ENCODE results near the gene CRADD. TPM values are rescaled to one million over a fixed set of nuclear protein-coding genes. Genes with fewer than 3 reads are reported as not detected.
"Not testable (repeated sequence)": the region's sequence is repeated elsewhere in the genome, so short reads cannot be mapped to it uniquely, and the experiment has no call there.

The CRADD gene
- total RNA-seq, 2 experiments from 2014 or later: 10.1 to 11.8 TPM

DNA sequence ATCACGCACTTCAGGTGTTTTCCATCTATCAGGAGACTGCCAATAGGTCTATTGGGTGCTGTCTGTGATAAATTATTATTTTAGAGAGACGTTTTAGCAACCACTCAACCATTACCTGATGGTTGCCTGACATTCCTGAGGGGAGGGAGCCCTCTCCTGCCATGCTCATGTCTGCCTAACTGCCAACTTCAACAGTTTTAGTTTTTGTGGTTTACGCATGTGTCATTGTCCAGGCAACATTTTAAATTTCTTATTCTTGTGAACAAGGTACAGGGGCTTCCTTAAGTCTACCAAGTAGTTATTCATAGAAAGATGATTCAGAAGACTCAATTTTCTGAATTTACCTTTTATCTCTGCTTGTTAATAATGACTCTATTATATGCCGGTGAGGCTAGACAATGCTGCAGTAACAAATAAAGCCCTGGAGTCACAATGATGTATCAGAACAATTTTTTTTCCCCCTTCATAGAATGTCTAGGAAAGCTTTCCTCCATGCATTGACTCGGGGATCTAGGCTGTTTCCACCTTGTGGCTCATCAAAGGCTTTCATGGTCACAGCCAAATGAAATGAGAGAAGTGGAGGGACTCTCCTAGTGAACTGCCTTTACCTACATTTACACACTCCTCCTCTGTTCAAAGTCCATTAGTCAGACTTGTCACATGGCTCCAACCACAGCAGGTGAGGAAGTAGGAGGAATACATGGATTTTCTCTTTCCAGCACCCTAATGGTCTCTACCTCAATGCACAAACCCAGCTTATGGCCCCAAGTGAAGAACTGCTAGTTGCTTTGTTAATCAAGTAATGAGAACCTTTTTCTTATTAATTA, 225.8 kb downstream of the CRADD start:
- CTCF ChIA-PET: no interaction called here
- POLR2A ChIA-PET: no interaction called here

DNA sequence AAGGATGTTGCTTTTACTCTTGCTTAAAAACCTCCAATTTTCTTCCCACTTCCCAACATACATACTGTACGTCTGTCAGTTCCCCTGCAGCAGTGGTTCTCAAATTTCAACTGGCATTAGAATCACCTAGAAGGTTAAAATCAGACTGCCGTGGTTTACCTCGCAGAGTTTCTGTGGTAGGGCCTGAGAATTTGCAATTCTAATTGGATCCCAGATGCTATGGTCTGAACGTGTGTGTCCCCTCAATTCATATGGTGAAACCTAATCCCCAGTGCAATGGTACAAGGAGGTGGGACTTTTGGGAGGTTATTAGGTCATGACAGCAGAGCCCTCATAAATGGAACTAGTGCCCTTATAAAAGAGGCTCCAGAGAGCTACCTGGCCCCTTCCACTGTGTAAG, 226.9 kb downstream of the CRADD start:
- POLR2A ChIA-PET: no interaction called here
- CTCF ChIA-PET: no interaction called here

DNA sequence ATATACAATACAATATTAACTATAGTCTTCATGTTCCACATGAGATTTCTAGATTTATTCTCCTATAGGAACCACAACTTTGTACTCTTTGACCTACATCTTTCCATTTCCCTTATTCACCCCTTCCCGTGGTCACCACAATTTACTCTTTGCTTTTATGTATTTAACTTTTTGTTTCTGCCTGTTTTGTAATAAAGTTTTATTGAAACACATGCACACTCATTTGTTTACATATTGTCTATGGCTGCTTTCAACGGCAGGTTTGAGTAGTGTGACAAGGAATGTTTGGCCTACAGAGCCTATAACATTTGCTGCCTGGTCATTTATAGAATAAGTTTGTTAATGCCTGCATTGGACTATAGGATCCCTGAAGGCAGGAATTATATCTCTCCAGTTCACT, 231.1 kb downstream of the CRADD start:
- POLR2A ChIA-PET: no interaction called here
- CTCF ChIA-PET: no interaction called here

DNA sequence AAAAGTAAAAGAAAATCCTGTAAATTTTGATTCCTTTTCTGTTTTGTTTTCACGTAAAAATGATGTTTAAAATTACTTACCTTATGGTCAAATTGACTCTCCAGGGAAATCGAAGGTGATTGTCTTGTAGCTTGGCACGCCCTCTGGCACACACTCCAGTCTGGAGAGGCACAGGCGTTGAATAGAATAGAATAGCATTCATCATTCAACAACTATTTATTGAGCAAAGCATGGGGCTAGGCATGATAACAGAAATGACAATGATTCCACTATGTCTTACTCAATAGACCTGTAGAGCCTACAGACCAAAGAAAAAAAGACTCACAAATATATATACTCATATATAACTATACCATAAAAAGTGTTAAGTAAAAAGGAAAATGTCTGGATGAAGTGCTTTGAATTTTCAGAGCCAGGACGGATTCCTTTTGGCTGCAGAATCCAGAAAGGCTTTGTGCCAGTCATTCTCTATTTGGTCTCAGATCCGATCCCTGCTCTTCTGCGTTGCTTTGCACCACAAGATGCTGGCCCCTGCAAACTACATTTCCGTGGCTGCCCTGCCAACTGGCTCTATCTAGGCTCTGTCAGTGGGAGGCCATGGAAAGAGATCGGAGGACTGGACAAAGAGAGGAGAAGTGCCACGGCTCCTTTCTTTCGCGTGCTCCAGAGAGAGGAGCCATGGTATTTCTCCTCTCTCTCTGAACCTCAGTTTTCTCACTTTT, 231.8 kb downstream of the CRADD start:
- ChIA-PET POLR2A (no interaction called here), CTCF (no interaction called here)

DNA sequence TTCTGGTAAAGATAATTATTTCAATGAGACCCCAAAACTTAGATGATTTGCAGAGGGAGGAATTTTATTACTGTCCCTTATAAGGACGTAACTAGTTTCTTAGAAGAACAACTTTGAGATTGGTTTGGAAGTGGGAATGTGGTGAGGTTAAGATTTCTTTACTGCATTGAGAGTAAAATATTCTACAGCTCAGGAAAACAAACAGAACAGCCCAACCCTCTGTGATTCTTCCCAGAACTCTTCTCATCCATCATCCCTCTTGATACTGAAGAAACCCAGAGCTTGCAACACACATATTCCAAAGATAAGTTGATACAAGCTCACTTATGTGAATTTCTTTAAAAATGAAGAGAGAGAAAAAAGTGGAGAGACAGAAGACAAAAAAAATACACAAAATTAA, 234.2 kb downstream of the CRADD start:
- ChIA-PET POLR2A (no interaction called here), CTCF (interaction anchor here (0.6 kb wide), 1 partner anchor 142 kb away, joined by 4 read pairs; no protein-coding TSS in a partner anchor)

DNA sequence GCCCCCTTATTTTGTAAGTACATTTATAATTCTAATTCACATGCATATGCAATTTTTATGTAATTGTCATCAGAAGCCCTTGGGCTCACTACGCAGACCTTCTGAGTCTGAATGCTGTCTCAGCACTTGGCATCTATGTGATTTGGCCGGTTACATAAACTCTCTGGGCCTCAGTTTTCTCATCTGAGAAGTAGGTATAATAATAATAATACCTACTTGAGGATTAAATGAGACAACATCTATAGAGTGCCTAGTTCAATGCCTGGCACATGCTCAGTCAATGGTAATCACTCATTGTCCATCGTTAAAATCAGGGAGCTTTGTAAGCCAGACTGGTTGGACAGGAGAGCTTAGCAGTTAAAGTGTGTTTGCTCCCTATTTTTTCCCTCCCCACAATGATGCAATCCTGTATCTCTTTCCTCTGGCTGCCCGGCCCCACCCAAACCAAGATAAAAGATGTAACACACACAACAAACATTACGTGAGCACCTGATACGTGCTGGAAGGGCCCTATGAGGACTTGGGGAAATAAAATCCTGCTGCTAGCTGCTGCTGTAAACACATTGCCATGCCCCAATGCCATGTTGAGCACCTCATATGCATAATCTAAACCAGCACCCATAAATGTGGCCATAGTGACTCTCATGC, 235.0 kb downstream of the CRADD start:
- ChIA-PET CTCF (interaction anchor here (0.6 kb wide), 1 partner anchor 143 kb away, joined by 4 read pairs; no protein-coding TSS in a partner anchor), POLR2A (no interaction called here)

DNA sequence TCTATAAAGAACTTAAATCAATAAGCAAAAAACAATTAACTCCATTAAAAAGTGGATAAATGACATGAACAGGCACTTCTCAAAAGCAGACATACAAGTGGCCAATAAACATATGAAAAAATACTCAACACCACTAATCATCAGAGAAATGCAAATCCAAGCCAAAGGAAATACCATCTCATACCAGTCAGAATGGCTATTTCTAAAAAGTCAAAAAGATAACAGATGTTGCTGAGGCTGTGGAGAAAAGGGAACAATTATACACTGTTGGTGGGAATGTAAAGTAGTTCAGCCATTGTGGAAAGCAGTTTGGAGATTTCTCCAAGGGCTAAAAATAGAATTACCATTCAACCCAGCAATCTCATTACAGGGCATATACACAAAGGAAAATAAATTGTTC, 236.7 kb downstream of the CRADD start:
- POLR2A ChIA-PET: no interaction called here

DNA sequence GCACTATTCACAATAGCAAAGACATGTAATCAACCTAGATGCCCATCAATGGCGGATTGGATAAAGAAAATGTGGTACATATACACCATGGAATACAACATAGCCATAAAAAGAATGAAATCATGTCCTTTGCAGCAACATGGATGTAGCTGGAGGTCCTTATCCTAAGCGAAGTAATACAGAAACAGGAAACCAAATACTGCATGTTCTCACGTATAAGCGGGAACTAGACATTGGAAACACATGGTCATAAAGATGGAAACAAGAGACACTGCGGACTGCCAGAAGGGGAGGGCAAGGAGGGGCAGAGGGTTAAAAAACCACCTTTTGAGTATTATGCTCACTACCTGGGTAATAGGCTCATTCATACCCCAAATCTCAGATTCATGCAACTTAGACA, 237.1 kb downstream of the CRADD start:
- ChIA-PET CTCF (no interaction called here), POLR2A (no interaction called here)

More for the DNA sequence above, 236.7 kb downstream of the CRADD start:
- CTCF ChIA-PET: no interaction called here

DNA sequence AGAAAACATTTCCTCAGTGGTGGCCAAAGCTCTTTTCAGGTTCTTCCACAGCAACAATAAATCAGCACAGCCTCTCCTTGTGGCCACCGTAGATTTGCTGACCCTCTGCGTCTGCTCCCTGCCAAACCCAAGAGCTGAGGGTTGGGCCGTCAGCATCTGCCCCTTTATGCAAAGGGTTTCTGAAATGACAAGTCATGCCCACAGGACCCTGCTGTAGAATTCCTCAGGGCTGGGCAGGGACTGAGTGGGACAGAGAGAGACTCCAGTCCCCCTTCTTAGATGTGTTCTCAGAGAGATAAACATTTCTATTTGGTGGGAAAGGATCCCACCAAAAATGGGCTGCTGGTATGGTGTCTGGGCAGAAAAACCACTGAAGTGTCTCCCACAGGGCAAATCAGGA, 238.2 kb downstream of the CRADD start:
- POLR2A ChIA-PET: no interaction called here
- CTCF ChIA-PET: no interaction called here

DNA sequence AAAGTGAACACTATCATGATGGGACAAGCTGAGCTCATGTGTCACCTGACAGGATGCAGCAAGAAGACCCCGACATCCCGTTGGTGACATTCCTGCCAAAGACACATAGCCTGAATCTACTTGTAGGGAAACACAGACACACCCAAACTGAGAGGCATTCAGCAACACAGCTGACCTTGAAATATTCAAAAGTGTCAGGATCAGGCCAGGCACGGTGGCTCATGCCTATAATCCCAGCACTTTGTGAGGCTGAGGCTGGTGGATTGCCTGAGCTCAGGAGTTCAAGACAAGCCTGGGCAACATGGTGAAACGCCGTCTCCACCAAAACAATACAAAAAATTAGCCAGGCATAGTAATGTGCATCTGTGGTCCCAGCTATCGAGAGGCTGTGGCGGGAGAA, 239.2 kb downstream of the CRADD start:
- ChIA-PET POLR2A (no interaction called here), CTCF (no interaction called here)

DNA sequence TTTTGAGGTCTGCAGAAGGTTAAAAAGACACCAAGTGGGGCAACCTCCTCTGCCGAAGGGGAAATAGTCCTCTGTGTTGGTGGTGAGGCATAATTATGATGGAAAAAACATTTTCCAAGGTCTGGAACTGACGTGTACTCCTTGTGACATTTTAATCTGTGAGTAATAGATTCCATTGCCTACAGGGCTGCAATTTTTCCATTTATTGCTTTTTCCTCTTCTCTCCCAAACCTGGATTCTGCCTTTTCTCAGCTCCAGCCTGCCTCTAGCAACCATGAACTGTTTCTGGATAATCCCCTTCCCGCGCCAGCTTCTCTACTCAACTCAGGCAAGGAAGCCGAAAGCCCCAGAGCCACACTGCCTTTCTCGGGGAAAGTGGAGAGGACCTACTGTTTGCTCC, 241.1 kb downstream of the CRADD start:
- POLR2A ChIA-PET: no interaction called here
- CTCF ChIA-PET: no interaction called here

DNA sequence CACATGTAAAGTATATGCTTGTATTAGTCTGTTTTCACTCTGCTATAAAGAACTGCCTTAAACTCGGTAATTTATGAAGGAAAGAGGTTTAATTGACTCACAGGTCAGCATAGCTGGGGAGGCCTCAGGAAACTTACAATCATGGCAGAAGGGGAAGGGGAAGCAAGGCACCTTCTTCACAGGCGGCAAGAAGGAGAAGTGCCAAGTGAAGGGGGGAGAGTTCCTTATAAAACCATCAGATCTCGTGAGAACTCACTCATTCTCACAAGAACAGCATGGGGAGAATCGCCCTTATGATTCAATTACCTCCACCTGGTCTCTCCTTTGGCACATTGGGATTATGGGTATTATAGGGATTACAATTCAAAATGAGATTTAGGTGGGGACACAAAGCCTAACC, 241.7 kb downstream of the CRADD start:
- ChIA-PET POLR2A (interaction anchor here (0.6 kb wide), 1 partner anchor 9 kb away, joined by 3 read pairs; no protein-coding TSS in a partner anchor), CTCF (no interaction called here)

DNA sequence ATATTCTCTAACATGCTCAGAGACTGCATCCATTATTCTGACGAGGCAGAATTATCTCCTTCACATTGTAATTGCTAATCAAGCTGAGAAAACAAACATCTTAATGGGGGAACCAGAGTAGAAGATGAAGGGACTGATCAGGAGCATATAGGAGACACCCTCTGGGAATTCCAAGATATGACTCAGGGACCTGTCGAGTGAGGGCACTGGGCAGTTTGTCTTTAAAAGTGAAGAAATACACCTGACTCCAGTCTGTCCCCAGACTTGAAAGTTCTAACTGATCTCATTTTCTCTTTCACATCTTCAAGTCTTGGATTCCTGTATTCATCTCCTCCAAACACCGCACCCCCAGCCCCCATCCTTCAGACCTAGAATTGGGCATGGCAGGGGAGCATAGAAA, 244.3 kb downstream of the CRADD start:
- CTCF ChIA-PET: no interaction called here
- POLR2A ChIA-PET: no interaction called here

DNA sequence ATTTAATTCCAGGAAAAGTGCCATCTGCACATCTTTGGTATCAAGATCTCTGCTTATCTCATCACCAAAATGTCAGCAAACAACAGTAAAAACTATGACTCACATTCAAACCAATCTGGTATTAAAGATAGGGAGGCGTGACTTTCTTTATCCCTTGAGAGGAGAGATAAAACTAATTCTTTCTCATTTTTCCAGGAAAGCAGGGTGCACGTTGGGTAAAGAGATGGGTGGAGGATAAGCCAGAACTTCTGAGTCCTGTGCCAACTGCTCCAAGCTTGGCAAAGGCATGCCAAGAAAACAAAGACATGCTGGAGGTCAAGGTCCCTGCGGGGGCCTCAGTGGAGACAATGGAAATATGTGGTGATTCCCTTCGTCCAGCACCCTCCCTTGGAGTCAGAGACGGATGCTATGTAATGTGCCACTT, 245.4 kb downstream of the CRADD start:
- CTCF ChIA-PET: no interaction called here
- POLR2A ChIA-PET: no interaction called here

DNA sequence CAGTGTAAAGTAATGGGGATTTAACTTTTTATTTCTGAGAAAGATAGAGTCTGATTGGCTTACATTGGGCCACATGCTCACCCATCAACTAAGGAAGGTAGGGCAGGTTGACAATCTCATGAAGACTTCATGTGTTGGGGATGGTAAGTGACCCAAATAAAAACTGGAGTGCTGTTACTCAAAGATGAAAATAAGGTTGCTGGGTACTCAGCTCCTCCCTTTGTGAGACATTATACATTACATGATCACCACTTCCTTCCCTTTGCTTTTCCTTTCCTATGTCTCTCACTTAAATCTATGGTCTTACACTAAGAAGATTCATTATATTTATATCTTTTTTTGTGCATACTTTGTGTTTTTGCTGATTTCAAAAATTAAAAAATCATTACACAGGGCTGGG, 247.2 kb downstream of the CRADD start:
- ChIA-PET POLR2A (no interaction called here), CTCF (no interaction called here)

DNA sequence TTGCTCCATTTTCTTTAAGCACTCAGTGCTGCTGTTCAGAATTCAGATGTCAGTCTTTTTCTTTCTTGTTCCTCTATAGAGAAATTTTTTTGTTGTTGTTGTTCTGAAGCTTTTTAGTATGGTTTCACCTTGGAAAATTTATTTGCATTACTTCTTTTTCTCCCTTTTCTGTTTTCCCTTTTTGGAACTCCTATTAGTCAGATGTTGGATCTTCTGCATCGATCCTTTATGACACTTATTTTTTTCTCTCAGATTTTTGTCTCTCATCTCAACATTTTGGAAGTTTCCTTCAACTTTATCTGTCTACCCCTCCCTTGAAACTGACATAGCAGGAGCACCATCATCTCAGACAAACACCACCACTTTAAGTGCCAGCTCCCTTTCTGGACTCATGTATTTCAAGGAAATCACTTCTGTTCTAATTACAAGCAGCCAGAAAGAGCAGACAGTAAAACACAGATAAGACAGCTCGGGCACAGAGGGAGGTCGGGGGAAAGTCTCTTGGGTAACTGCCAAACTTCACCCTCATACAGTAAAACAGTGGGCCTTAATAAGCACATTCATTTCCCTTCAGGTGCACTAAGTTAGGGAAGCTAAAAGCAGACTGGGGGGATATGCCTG, 248.5 kb downstream of the CRADD start:
- ChIA-PET CTCF (no interaction called here), POLR2A (no interaction called here)

DNA sequence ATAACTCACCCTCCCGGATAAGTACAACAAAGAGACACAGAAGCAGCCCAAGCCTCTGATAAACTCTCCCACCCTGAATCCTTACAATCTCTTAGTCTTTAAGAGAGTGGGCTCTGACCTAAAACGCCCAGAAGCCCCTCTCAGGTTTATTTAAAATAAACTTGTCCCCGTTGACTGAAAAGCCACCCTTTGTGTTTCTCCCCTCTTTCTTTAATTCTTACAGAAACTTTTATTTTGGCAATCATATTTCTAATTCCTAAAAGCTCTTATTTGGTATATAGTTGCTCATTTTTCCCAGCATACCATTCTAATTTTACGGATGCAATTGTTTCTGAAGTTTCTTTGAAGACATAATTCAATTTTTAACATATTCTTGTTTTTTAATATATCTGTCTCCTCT, 249.1 kb downstream of the CRADD start:
- POLR2A ChIA-PET: interaction anchor here (0.6 kb wide), 1 partner anchor 273 kb away, joined by 3 read pairs; no protein-coding TSS in a partner anchor
- CTCF ChIA-PET: no interaction called here

DNA sequence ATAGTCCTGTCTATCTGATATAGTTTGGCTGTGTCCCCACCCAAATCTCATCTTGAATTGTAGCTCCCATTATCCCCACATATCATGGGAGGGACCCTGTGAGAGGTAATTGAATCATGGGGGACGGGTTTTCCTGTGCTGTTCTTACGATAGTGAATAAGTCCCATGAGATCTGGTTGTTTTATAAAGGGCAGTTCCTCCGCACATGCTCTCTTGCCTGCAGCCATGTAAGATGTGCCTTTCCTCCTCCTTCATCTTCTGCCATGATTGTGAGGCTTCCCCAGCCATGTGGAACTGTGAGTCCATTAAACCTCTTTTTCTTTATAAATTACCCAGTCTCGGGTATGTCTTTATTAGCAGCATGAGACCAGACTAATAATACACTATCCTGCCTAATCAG, 251.9 kb downstream of the CRADD start:
- CTCF ChIA-PET, POLR2A ChIA-PET: not testable (repeated sequence)

DNA sequence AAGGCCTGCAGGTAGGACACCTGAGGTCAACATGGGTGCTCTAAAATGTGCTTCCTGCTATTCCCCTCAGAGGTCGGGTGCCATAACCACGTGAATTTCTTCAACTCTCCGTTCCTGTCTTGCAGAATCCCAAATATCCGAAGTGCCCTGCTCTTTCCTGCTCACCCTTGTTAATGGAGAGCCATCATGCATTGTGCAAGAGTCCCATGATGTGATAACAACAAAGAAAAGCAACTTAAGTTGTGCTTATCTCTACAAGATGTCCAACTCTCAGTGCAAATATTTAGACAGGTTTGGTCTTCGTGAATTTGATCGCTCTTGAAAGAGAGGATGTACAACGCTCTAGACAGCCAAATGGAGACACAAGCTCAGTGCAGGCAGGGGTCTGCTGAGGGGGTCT, 260.6 kb downstream of the CRADD start:
- ChIA-PET CTCF (no interaction called here), POLR2A (no interaction called here)

DNA sequence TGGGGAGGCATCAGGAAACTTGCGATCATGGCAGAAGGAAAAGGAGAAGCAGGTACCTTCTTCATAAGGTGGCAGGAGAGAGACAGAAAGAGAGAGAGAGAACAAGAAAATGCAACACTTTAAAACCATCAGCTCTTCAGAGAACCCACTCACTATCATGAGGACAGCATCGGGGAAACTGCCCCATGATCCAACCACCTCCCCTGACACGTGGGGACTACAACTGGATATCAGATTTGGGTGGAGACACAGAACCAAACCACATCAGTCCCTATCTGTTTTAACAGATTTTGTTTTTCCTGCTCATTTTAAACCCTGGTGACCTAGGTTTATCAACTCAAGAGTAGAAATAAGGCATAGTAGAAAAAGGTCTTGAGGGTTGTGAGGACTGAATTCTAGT, 261.1 kb downstream of the CRADD start:
- CTCF ChIA-PET: no interaction called here

DNA sequence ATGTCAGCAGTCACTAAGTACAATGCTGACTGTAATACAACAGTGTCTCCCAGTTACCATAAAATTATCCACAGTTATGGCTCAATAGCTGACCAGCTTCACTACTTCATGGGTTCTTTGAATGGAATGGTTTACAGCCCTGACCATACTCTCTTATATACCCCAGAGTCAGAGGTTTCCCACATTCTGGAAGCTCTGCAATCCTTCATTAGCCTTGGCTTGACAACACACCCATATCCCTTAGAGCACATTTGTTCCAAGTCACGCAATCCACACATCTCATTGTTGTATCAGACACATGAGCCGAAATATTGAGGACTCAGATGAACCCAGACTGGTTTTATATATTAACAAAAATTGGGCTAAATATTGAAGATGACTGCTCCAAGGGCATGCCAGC, 261.8 kb downstream of the CRADD start:
- ChIA-PET CTCF (no interaction called here), POLR2A (no interaction called here)

More for the DNA sequence above, 261.1 kb downstream of the CRADD start:
- POLR2A ChIA-PET: no interaction called here
